Measurements from ENCODE around the gene OPCML. TPM values are rescaled to one million over a fixed set of nuclear protein-coding genes. Genes with fewer than 3 reads are reported as not detected.

Gene OPCML
- total RNA-seq, 1 donor from 2014 or later = not detected

GRCh38 chr11:133302056-133302455 is 230.2 kb downstream of the OPCML start:
- DNase-seq (ENCODE audit: low spot score in 2 of 2) = no peak
- TF ChIP-seq CTCF (IDR thresholded peaks at IDR 0.05) = no peak
- H3K4me1 ChIP-seq = no peaks in the 10 kb centered on the region
- intact Hi-C loops (cut with DNase I) = no loop called here
- no peaks in the 10 kb centered on the region for H3K36me3 ChIP-seq
- no peak overlapping the region for H3K27ac ChIP-seq
- H3K9me3 ChIP-seq = no peaks in the 10 kb centered on the region
- H3K4me3 ChIP-seq = no peak overlapping the region
- no peaks in the 10 kb centered on the region for H3K27me3 ChIP-seq

DNA sequence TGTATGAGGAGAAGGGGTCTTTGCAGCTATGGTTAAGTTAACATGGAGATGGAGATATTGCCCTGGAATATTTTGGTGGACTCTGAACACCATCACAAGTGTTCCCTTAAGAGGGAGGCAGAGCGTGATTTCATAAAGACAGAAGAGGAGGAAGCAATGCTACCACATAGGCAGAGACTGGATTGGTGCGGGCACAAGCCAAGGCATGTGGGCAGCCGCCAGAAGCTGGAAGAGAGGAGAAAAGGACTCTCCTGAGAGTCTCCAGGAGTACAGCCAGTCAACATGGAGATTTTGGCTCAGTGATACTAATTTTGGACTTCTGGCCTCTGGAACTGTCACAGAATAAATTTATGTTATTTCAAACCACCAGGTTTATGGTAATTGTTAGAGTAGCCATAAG is 231.6 kb downstream of the OPCML start:
- Histone ChIP-seq H3K9me3 (no peaks in the 10 kb centered on the region), H3K4me3 (no peak overlapping the region), H3K4me1 (no peaks in the 10 kb centered on the region), H3K36me3 (no peaks in the 10 kb centered on the region), H3K27ac (no peak overlapping the region), H3K27me3 (no peaks in the 10 kb centered on the region)
- TF ChIP-seq CTCF (IDR thresholded peaks at IDR 0.05) = no peak
- no peak for DNase-seq (ENCODE audit: low spot score in 2 of 2)
- intact Hi-C loops (cut with DNase I) = no loop called here

GRCh38 chr11:133291780-133292179 is 240.5 kb downstream of the OPCML start:
- no peak for TF ChIP-seq CTCF (IDR thresholded peaks at IDR 0.05)
- H3K27ac ChIP-seq = no peak overlapping the region
- DNase-seq (ENCODE audit: low spot score in 2 of 2) = no peak
- H3K4me1 ChIP-seq = no peaks in the 10 kb centered on the region
- H3K36me3 ChIP-seq = no peaks in the 10 kb centered on the region
- H3K4me3 ChIP-seq = no peak overlapping the region
- no peaks in the 10 kb centered on the region for H3K27me3 ChIP-seq
- H3K9me3 ChIP-seq = no peaks in the 10 kb centered on the region
- intact Hi-C loops (cut with DNase I) = no loop called here

- Histone ChIP-seq H3K27ac (no peak overlapping the region), H3K4me1 (no peaks in the 10 kb centered on the region), H3K36me3 (no peaks in the 10 kb centered on the region), H3K27me3 (no peaks in the 10 kb centered on the region), H3K9me3 (no peaks in the 10 kb centered on the region), H3K4me3 (no peak overlapping the region)
- intact Hi-C loops (cut with DNase I) = no loop called here
- TF ChIP-seq CTCF (IDR thresholded peaks at IDR 0.05) = no peak
- DNase-seq (ENCODE audit: low spot score in 2 of 2) = no peak
Measured at GRCh38 chr11:133285359-133285758, 246.9 kb downstream of the OPCML start.

DNA sequence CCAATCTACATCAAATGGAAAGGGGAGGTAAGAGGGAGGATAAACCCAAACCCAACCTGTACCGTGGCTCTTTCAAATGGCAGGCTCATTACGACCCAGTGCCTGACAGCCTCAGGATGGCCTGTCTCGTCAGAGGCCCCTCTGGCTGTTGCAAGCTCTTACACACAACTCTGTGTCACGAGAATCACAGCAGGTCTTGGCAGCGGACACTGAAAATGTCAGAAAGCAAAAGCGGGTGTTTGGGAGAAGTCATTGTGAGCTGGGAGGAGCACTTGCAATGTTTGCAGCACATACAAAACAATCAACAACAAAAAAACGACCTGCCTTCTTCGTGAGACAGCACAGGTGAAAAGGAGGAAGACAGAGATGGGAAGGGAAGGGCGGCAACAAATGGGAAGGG is 248.1 kb downstream of the OPCML start:
- Histone ChIP-seq H3K27me3 (no peaks in the 10 kb centered on the region), H3K4me1 (no peaks in the 10 kb centered on the region), H3K36me3 (no peaks in the 10 kb centered on the region), H3K9me3 (no peaks in the 10 kb centered on the region), H3K4me3 (no peak overlapping the region), H3K27ac (no peak overlapping the region)
- TF ChIP-seq CTCF (IDR thresholded peaks at IDR 0.05) = no peak
- intact Hi-C loops (cut with DNase I) = no loop called here
- no peak for DNase-seq (ENCODE audit: low spot score in 2 of 2)

- no peak for DNase-seq (ENCODE audit: low spot score in 2 of 2)
- no peak for TF ChIP-seq CTCF (IDR thresholded peaks at IDR 0.05)
- Histone ChIP-seq H3K27ac (no peak overlapping the region), H3K36me3 (no peaks in the 10 kb centered on the region), H3K27me3 (no peaks in the 10 kb centered on the region), H3K4me3 (no peak overlapping the region), H3K4me1 (no peaks in the 10 kb centered on the region), H3K9me3 (no peaks in the 10 kb centered on the region)
- intact Hi-C loops (cut with DNase I) = no loop called here
Measured at GRCh38 chr11:133277886-133278285, 254.4 kb downstream of the OPCML start.
